GM18505 (cell line): Measurements from ENCODE around the gene CA6.
"Not testable (repeated sequence)": the region's sequence is repeated elsewhere in the genome, so short reads cannot be mapped to it uniquely, and the experiment has no call there.

Experiments used
- ATAC-seq: cut with Tn5 transposase; IDR thresholded peaks from one replicate; pipeline ENCODE4 v1.9.1; 2021; ENCODE audit not compliant: unreplicated experiment
- POLR2A ChIP-seq: IDR thresholded peaks from 4 replicates; pipeline ENCODE4 v1.6.1; 2011; ENCODE audit warnings: borderline replicate concordance; ENCODE audit not compliant: insufficient read depth, insufficient read length; ENCODE audit errors: extremely low read depth

Gene CA6

GRCh38 chr1:8945568-8945967 is at the start of gene CA6:
Gene CA6, plus strand, starts transcription at chr1:8945868. Its CDS starts 19 bp downstream, at chr1:8945887.
- ATAC-seq, result no peak
- no peak for TF ChIP-seq POLR2A

- not testable (repeated sequence) for ATAC-seq
Measured at GRCh38 chr1:8896775-8897174, 48.9 kb upstream of the CA6 start.

DNA sequence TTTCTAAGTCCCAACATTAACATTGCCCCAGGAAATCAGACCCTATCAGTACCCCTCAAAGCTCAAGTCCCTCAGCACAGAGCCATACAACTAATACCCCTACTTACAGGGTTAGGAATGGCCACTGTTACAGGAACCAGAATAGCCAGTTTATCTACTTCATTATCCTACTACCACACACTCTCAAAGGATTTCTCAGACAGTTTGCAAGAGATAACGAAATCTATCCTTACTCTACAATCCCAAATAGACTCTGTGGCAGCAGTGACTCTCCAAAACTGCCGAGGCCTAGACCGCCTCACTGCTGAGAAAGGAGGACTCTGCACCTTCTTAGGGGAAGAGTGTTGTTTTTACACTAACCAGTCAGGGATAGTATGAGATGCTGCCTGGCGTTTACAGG is 48.2 kb upstream of the CA6 start:
- ATAC-seq, result not testable (repeated sequence)

DNA sequence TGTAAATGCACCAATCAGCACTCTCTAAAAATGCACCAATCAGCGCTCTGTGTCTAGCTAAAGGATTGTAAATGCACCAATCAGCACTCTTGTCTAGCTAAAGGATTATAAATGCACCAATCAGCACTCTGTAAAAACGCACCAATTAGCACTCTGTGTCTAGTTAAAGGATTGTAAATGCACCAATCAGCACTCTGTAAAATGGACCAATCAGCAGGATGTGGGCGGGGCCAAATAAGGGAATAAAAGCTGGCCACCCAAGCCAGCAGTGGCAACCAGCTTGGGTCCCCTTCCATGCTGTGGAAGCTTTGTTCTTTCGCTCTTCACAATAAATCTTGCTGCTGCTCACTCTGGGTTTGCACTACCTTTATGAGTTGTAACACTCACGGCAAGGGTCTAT is 47.2 kb upstream of the CA6 start:
- ATAC-seq, result not testable (repeated sequence)

DNA sequence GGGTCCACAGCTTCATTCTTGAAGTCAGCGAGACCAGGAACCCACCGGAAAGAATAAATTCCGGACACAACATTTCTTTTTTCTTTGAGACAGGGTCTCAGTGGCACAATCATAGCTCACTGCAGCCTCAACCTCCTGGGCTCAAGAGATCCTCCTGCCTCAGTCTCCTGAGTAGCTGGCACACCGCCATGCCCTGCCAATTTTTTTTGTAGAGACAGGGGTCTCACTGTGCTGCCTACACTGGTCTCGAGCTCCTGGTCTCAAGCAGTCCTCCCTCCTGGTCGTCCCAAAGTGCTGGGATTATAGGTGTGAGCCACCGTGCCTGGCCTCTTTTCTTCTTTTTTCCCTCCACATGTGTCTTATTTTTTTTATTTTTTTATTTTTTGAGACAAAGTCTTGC is 46.6 kb upstream of the CA6 start:
- ATAC-seq, result no peak

DNA sequence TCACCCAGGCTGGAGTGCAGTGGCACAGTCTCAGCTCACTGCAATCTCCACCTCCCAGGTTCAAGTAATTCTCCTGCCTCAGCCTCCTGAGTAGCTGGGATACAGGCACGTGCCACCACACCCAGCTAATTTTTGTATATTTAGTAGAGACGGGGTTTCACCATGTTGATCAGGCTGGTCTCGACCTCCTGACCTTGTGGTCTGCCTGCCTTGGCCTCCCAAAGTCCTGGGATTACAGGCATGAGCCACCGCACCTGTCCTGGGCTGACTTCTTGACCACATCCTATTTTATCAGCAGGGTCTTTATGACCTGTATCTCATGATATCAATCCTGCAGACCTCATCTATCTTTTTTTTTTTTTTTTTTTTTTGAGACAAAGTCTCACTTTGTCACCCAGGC is 45.0 kb upstream of the CA6 start:
- ATAC-seq, result not testable (repeated sequence)

More for the DNA sequence above, 46.6 kb upstream of the CA6 start:
- TF ChIP-seq POLR2A, result no peak

GRCh38 chr1:8902765-8903164 is 42.9 kb upstream of the CA6 start:
- ATAC-seq, result no peak
- TF ChIP-seq POLR2A, result no peak

GRCh38 chr1:8903410-8903809 is 42.3 kb upstream of the CA6 start:
- no peak for TF ChIP-seq POLR2A
- ATAC-seq, result no peak

DNA sequence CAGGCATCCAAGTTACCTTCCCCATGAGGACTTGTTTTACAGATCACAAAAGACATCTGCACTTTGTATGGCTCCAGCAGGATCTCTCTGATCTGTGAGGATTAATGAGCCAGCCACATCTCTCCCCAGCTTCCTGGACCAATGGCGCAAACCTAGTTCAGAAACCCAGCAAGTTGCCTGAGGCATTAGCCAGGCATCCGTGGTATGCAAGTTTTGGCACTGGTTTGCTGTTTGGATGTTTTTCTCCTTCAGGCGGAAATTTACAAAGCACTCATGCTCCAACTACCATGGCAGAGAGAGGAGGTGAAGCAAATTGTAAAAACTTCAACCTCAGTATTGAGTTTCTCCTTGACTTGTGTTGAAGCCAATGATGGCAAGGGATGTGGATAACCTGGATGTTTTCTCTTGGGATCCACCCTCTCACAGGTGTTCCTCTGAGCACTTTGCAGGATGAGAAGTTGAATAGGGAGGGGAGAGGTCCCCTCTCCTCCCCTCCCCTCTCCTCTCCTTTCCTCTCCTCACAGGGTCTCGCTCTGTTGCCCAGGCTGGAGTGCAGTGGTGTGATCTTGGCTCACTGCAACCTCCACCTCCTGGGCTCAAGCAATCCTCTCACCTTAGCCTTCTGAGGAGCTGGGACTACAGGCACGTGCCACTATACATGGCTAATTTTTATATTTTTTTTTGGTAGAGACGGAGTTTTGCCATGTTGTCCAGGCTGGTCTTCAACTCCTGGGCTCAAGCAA is 41.6 kb upstream of the CA6 start:
- no peak for TF ChIP-seq POLR2A
- no peak for ATAC-seq

DNA sequence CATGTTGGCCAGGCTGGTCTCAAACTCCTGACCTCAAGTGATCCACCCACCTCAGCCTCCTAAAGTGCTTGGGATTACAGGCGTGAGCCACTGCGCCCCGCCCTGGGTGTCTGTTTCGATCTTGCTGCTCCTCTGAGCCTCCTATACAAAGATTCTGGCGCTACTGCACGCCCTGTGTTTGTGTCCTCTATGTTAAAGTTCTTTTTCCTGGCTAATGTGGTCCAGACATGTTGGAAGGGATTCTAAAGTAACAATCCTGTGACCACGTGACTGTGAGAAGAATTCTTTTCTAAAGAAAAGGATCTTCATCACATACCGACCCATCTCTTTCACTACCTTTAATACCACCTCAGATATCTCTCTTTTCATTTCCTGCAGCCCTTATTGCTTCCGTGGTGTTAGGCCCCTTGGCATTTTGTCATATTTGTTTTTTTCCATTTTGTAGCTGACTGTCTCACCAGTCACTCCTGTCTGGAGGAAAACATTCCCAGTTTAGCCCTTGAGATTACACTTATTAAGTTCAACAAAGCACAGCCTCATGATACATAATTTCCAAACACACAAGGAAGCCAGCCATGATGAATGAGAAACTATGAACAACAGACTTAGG is 40.0 kb upstream of the CA6 start:
- no peak for ATAC-seq
- TF ChIP-seq POLR2A, result no peak

DNA sequence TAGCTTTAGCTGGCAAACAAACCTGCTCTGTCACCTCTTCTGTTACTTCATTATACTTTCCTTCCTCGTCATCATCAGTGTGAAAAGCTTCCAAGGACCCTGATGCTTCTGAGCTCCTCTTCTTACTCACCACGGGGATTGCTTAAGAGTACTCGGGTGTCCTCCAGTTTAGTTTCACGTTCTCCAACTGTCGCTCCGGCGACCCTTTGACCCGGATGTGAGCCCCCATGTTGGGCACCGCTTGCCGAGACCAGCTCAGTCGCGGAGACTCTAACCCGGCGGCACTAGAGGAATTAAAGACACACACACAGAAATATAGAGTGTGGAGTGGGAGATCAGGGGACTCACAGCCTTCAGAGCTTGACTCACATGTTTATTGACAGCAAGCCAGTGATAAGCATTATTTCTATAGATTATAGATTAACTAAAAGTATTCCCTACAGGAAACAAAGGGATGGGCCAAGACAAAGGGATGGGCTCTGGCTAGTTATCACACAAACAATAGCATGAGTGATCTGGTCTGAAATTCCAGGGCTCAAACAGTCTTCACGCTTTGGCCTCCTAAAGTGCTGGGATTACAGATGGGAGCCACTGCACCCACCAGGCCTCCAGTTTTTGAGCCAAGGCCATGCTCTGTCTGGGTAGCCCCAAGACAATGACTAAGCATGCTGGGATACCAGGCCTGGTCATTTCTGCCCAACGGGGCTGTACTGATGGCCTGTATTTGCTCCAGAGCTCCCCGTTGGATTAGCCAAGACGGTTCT is 37.1 kb upstream of the CA6 start:
- TF ChIP-seq POLR2A, result no peak
- ATAC-seq, result no peak

GRCh38 chr1:8910331-8910730 is 35.3 kb upstream of the CA6 start:
- no peak for ATAC-seq
- no peak for TF ChIP-seq POLR2A

DNA sequence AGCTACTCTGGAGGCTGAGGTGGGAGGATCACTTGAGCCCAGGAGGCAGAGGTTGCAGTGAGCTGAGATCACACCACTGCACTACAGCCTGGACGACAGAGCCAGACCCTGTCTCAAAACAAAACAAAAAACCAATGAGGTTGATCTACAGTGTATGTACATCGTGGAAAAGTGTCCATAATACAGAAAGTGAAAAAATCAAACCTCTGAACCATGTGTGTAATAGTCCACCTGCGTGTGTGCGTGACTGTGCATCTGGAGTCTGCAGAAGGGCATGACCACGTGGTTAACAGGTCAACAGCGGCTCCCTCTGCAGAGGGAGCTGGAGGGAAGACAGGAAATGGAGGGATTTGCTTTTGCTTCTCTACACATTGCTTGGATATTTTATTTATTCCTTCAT is 34.8 kb upstream of the CA6 start:
- ATAC-seq, result no peak
- TF ChIP-seq POLR2A, result no peak
